ENCODE results near the gene AGAP1.

Gene AGAP1

DNA sequence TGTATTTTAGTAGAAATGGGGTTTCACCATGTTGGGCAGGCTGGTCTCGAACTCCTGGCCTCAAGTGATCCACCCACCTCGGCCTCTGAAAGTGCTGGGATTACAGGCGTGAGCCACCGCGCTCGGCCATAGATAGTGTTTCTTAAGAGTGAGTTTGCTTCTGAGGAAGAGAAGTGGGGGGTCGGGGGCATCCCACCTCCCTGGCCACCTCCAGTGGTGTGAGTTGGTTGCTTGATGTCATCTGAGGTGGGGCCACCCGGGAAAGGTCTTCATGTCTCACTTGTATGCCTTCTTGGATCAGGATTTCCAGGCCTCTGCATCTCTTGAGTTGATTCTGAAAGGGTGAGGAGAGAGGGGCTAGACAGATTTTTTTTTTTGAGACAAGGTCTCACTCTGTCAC, 57.1 kb downstream of the AGAP1 start:
- DNase-seq, result no peak

DNA sequence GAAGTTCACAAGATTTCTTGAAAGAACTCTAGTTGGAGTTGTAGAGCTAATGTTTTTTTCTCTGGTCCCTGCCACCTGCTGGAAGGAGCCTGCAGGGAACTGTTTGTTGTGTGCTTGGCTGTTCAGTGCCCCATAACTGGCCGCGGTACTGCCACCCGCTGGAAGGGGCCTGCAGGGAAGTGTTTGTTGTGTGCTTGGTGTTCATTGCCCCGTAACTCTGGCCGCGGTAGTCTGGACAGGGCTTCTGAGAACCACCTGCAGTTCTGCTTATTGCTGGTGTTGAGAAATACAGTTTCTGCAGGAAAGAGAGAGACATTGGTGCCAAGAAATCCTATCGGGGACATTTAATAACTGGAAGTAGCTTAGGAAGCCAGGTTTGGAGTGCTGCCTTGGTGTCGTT, 58.1 kb downstream of the AGAP1 start:
- peak in 1 of 4 experiments; percentile 27 for DNase-seq

GRCh38 chr2:235552671-235553070, 58.8 kb downstream of the AGAP1 start:
- no peak for DNase-seq

GRCh38 chr2:235553291-235553690, 59.4 kb downstream of the AGAP1 start:
- no peak for DNase-seq

- no peak for DNase-seq
These were observed 59.9 kb downstream of the AGAP1 start for GRCh38 chr2:235553696-235554100.

DNA sequence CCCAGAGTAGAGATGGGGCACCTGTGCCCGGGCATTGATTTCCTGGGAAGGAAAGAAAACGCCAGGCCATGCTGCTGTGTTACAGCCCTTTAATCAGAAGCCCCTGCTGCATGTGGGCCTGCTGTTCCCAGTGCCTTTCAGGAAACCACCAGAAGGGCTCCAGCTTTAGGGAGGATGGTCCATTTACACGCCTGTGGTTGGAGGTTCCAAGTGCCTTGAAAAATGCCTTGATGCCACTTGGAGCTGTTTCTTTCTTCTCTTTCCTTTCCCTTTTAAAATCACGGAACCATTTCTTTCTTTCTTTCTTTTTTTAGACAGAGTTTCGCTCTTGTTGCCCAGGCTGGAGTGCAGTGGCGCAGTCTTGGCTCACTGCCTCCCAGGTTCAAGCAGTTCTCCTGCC, 60.5 kb downstream of the AGAP1 start:
- no peak for DNase-seq

DNA sequence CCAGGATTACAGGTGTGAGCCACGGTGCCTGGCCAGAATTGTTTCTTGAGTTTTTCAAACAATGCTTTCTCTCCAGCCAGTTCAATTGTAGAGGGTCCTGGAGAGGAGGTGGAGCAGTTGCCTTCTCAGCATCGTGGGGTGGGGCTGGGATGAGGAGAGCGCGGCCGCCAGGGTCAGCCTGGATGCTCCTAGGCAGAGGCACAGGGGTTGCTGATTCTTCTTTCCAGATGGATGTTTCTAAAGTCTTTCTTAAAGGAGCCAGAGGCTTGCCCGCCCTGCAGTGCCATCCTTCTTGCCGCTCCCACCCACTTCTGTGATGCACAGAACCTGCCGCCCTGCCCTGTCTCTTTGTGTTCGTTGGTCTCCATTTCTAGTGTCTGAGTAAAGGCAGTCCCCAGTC, 61.1 kb downstream of the AGAP1 start:
- DNase-seq, result no peak

DNA sequence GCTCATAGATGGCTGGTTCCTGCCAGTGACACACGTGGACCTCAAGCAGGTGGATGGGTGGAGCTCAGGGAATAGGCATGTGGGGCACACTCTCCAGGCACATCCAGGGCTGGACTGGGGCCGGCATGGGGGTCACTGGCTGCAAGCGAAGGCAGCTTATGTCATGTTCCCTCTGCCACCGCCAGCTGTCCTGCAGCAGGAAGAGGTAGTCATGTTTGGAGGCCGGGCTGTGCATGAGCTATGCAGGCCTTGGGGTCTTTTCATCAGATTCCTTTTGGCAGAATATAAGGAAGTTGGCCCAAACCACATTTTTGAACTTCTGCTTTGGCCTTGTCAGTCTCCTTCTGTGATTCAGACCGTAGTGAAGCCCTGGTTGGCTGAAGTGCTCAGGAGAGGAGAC, 61.5 kb downstream of the AGAP1 start:
- peak; percentile 61 to 70 (median 65) for DNase-seq

- DNase-seq, result no peak
These were observed 62.2 kb downstream of the AGAP1 start for GRCh38 chr2:235556086-235556485.

DNA sequence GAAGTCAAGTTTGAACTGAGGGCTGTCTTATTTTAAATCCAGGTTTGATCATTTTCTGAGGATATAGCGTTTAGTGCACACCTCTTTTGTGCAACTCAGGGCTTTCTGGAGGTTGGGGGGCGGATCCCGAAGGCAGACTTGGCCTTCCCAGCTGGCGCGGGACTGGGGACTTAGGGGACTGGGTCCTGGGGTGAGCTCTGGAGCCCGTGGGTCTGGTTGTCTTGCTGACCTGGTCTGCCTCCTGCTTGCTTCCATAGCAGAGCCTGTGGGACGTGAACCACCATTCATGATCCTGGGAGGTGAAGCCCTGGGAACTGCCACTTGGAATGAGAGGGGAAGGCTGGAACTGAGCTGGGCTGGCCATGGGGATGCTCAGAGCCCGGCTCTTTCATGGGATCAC, 63.1 kb downstream of the AGAP1 start:
- DNase-seq, result no peak

- no peak for DNase-seq
These were observed 64.1 kb downstream of the AGAP1 start for GRCh38 chr2:235557903-235558302.

GRCh38 chr2:235558572-235558971, 64.7 kb downstream of the AGAP1 start:
- DNase-seq, result no peak

DNA sequence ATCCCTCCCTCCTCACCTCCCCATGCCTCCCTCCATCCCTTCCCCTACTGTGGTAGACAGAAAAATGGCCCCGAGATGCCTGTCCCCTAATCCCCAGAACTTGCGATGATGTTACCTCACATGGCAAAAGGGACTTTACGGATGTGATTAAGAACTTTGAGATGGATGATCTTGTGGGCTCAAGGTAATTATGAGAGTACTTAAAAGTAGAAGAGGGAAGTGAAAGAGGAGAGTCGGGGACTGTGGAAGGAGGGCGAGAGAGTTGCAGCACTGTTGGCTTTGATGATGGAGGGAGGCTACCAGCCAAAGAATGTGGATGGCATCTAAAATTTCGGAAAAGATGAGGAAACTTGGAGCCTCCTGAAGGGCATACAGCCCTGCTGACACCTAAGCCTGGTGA, 66.5 kb downstream of the AGAP1 start:
- no peak for DNase-seq

DNA sequence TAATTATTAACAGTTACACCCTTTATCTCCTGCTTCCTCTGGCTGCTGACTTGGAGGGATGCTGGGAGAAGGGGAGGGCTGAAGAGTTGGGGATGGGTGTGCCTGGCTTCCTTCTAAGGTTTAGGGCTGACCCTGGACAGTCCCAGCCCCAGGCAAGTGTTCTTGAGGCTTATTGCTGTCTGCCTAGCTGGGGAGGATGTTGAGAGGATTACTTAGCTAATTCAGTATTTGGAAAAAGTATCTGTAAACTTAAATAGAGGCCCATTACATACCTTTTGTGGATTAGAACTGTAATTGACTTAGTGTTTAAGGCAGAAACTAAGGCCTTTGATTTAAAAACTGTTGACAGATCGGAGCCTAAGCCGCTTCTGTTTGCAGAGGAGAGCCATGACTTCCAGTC, 67.6 kb downstream of the AGAP1 start:
- DNase-seq, result no peak

DNA sequence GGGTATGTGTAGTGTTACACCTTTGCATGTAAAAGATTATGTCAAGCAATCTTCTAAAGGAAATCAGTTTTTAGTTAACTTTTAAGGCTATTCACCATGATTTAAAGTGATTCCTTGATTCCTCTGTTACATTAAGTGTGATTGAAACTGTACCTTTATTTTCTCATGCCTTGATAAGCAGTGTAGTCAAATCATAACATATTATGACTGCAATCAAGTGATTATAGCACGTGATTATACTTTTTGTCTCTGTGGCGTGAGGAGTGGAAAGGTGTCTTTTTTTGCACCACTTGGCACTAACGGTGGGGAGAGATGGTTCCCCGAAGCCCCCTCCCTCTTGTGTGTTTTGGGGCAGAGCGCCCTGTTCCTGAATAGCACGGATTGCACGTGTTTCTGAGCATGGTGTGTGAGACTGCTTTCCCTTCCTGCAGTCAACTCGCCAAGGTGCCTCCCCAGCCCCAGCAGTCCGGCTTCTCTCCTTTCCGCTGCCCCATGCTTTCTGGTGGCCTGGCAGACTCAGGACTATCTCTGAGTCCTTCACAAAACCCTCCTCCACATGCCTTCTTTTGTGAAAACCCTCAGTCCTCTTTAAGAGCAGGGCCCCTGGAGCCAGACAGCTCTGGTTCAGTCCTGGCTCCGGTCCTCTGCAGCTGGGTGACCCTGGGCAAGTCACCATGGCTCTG, 68.4 kb downstream of the AGAP1 start:
- DNase-seq, result no peak

- DNase-seq, result no peak
These were observed 69.4 kb downstream of the AGAP1 start for GRCh38 chr2:235563056-235563910.

DNA sequence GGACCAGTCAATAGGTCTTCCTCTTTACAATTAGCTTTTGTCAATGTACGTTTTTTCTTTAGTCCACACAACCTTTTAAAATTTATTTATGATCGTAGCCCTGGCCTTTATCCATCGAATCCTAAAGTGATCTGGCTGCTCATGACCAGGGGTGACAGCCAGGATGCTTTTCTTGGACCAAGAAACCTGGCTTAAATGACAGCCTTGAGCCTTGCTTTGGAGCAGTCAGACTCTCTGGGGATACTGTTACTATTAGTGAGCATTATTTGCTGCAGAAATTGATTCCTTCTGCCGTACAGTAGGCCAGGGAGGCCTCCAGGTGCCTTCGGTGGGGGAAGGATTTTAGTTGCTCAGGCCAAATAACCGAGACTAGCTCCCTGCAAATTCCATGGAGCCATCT, 70.2 kb downstream of the AGAP1 start:
- DNase-seq, result no peak

DNA sequence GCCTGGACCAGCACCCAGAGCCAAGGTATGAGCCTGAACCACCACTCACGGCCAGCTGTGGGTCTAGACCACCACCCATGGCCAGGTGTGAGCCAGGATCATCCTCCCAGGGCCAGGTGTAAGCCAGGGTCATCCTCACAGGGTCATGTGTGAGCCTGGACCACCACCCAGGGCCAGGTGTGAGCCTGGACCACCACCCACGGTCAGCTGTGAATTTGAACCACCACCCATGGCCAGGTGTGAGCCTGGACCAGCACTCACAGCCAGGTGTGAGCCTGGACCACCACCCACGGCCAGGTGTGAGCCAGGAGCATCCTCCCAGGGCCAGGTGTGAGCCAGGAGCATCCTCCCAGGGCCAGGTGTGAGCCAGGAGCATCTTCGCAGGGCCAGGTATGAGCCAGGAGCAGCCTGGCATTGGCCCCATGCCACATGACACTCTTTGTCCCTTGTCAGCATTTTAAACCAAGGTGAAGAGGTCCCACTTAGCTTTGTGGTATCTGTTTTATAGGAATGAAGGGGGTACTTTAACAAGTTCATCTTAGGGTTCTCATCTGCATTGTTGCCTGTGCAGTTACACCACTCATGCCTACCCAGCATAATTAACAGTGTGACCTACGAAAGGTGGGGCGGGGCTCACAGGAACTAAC, 71.2 kb downstream of the AGAP1 start:
- no peak for DNase-seq

DNA sequence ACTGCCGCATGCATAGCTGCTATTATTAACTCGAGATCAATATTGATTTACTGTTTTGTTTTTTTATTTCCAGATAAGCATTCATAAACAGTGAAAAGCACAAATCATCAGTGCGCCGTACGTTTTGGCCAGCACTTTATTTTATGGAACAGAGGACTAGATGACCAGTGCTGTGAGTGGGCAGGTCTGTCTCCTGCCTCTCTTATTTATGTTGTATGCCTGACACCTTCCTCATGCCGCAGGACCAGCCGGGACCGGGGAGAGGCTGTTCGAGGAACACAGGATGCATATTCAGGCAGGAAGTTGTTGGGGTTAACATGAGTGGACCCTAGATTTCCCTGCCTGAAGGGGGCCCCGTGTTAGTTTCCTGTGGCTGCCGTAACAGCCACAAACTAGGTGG, 72.6 kb downstream of the AGAP1 start:
- DNase-seq, result no peak

- DNase-seq, result no peak
These were observed 73.2 kb downstream of the AGAP1 start for GRCh38 chr2:235566931-235567495.

DNA sequence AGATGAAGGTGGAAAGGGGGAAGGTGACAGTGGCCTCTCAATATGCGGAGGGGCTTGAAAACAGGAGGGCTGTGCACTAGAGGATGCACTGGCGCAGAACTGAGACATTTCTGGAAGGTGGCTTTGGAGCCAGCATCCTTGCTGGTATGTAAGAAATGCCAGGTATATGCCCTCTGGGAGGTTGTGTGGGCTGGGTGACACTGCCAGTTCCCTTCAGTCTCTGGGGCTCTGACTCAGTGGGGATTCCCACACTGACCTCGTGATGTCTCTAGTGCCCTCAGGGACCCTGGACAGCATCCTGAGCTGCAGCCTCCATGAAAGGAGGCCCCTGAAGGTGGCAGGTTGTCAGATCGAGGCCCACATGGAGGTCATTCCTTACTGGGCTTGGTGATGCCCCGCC, 74.0 kb downstream of the AGAP1 start:
- no peak for DNase-seq

GRCh38 chr2:235568431-235568830, 74.6 kb downstream of the AGAP1 start:
- DNase-seq, result peak in 2 of 4 experiments; percentile 4 to 6

DNA sequence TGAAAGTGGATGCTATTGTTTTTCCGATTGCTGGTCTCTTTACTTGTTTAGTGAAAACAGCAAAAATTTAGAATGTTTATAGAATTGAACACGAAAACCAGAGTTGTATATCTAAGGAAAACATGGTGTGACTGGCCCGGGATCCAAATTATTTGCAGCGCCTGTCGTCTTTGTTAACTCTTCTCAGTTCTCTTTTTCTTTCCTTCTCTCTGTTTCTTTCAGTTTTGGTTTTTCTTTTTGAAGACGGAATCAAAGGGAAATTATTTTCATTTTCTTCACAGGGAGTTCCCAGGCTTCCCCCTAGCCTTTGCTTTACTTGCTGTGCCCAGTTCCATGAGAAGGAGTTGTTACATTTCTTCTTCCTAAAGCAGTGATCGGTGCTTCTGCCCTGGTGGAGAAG, 76.0 kb downstream of the AGAP1 start:
- DNase-seq, result no peak
